HEK293 (cell line): ENCODE results near the gene MCU.
A peak's percentile ranks its signal among the peaks of the same experiment; 100 is the strongest.

Experiments used
- CTCF ChIA-PET: fragments of 350-600 bp; formaldehyde crosslinking; extraction: SDS; loops from one replicate; lab custom pipeline; 2021; ENCODE audit warnings: antibody characterized with exemption; lab: Yijun Ruan, JAX
- POLR2A ChIA-PET: fragments of 300-600 bp; formaldehyde crosslinking; extraction: SDS; loops from one replicate; lab custom pipeline; 2020; ENCODE audit warnings: antibody characterized with exemption, inconsistent platforms; lab: Yijun Ruan, JAX
- H3K27ac ChIP-seq: fragments of 200-500 bp; sonication (Bioruptor generic); 2 replicates; pipeline ENCODE4 v1.5.1; 2014; ENCODE audit warnings: low read depth, low read length, control low read depth, inconsistent platforms; ENCODE audit errors: extremely low read depth
- H3K36me3 ChIP-seq, 2 experiments: fragments of 200-500 bp in 1 of 2; sonication (Bioruptor generic) in 1 of 2; 1 replicate in 1 of 2; 2 replicates in 1 of 2; pipeline ENCODE4 v1.5.1; 2014 to 2017; ENCODE audit warnings: inconsistent platforms in 2 of 2, low read length in 2 of 2; ENCODE audit not compliant: control insufficient read depth in 2 of 2, insufficient read depth in 1 of 2
- H3K4me1 ChIP-seq: fragments of 200-500 bp; sonication (Bioruptor generic); 2 replicates; pipeline ENCODE4 v1.5.1; 2014; ENCODE audit warnings: mild to moderate bottlenecking, low read length, inconsistent platforms; ENCODE audit not compliant: control insufficient read depth, insufficient read depth
- H3K4me3 ChIP-seq: 2 replicates; pipeline ENCODE4 v1.5.1; 2011; ENCODE audit warnings: low read depth, mild to moderate bottlenecking, control low read depth, low read length, moderate library complexity
- H3K9me3 ChIP-seq: fragments of 200-500 bp; sonication (Bioruptor generic); 2 replicates; pipeline ENCODE4 v1.5.1; 2014; ENCODE audit warnings: low read depth, low read length, inconsistent platforms; ENCODE audit not compliant: control insufficient read depth, insufficient read depth
- BCL11A ChIP-seq: fragments of 450-650 bp; formaldehyde crosslinking; IDR thresholded peaks from 2 replicates; pipeline ENCODE4 v1.5.1; 2016; ENCODE audit warnings: low read depth, missing biosample characterization, missing genetic modification characterization
- BCL11B ChIP-seq: fragments of 450-650 bp; formaldehyde crosslinking; IDR thresholded peaks from 2 replicates; pipeline ENCODE4 v1.5.1; 2016; ENCODE audit warnings: low read depth, missing biosample characterization, missing genetic modification characterization
- BCL6B ChIP-seq: fragments of 450-650 bp; formaldehyde crosslinking; IDR thresholded peaks from 2 replicates; pipeline ENCODE4 v1.5.1; 2017; ENCODE audit warnings: missing biosample characterization, missing genetic modification characterization
- PRDM1 ChIP-seq: fragments of 450-650 bp; formaldehyde crosslinking; IDR thresholded peaks from 2 replicates; pipeline ENCODE4; 2016; ENCODE audit warnings: missing biosample characterization, missing genetic modification characterization
- SP3 ChIP-seq: fragments of 450-650 bp; formaldehyde crosslinking; IDR thresholded peaks from 2 replicates; pipeline ENCODE4 v1.5.1; 2016; ENCODE audit warnings: missing biosample characterization, missing genetic modification characterization
- SP7 ChIP-seq: fragments of 450-650 bp; formaldehyde crosslinking; IDR thresholded peaks from 2 replicates; pipeline ENCODE4 v1.5.1; 2016; ENCODE audit warnings: missing biosample characterization, missing genetic modification characterization
- TCF7L2 ChIP-seq: IDR thresholded peaks from 2 replicates; pipeline ENCODE4 v1.6.1; 2011; ENCODE audit warnings: low read depth, mild to moderate bottlenecking, inconsistent platforms, low read length, moderate library complexity, borderline replicate concordance
- ZBTB44 ChIP-seq: fragments of 450-650 bp; IDR thresholded peaks from 2 replicates; pipeline ENCODE4 v1.5.1; 2018; ENCODE audit warnings: missing biosample characterization, mild to moderate bottlenecking, missing genetic modification characterization
- ZBTB48 ChIP-seq: fragments of 450-650 bp; formaldehyde crosslinking; IDR thresholded peaks from 2 replicates; pipeline ENCODE4 v1.5.1; 2016; ENCODE audit warnings: missing biosample characterization, missing genetic modification characterization
- ZBTB7A ChIP-seq: fragments of 450-650 bp; formaldehyde crosslinking; IDR thresholded peaks from 2 replicates; pipeline ENCODE4 v1.5.1; 2016; ENCODE audit warnings: low read depth, missing biosample characterization, missing genetic modification characterization
- ZNF175 ChIP-seq: fragments of 450-650 bp; formaldehyde crosslinking; IDR thresholded peaks from 2 replicates; pipeline ENCODE4 v1.5.1; 2016; ENCODE audit warnings: missing biosample characterization, missing genetic modification characterization
- ZNF19 ChIP-seq: fragments of 450-650 bp; formaldehyde crosslinking; IDR thresholded peaks from 2 replicates; pipeline ENCODE4; 2016; ENCODE audit warnings: missing biosample characterization, missing genetic modification characterization, low read depth
- ZNF354C ChIP-seq: fragments of 450-650 bp; formaldehyde crosslinking; IDR thresholded peaks from 2 replicates; pipeline ENCODE4 v1.5.1; 2016; ENCODE audit warnings: missing biosample characterization, missing genetic modification characterization, low read depth, borderline replicate concordance
- ZNF501 ChIP-seq: fragments of 450-650 bp; formaldehyde crosslinking; IDR thresholded peaks from 2 replicates; pipeline ENCODE4 v1.5.1; 2016; ENCODE audit warnings: missing biosample characterization, missing genetic modification characterization
- ZNF558 ChIP-seq: fragments of 450-650 bp; formaldehyde crosslinking; IDR thresholded peaks from 2 replicates; pipeline ENCODE4 v1.5.1; 2016; ENCODE audit warnings: missing biosample characterization, missing genetic modification characterization
- ZNF596 ChIP-seq: fragments of 450-650 bp; IDR thresholded peaks from 2 replicates; pipeline ENCODE4 v1.5.0; 2018; ENCODE audit warnings: missing biosample characterization, mild to moderate bottlenecking, missing genetic modification characterization, moderate library complexity
- ZNF610 ChIP-seq: fragments of 450-650 bp; formaldehyde crosslinking; IDR thresholded peaks from 2 replicates; pipeline ENCODE4 v1.5.1; 2016; ENCODE audit warnings: missing biosample characterization, missing genetic modification characterization, borderline replicate concordance
- ZNF692 ChIP-seq: fragments of 450-650 bp; formaldehyde crosslinking; IDR thresholded peaks from 2 replicates; pipeline ENCODE4 v1.5.1; 2016; ENCODE audit warnings: missing biosample characterization, missing genetic modification characterization
- ZNF707 ChIP-seq: fragments of 450-650 bp; formaldehyde crosslinking; IDR thresholded peaks from 2 replicates; pipeline ENCODE4 v1.5.1; 2016; ENCODE audit warnings: missing biosample characterization, missing genetic modification characterization
- ZNF792 ChIP-seq: fragments of 450-650 bp; formaldehyde crosslinking; IDR thresholded peaks from 2 replicates; pipeline ENCODE4 v1.5.1; 2016; ENCODE audit warnings: missing biosample characterization, missing genetic modification characterization

MCU gene

GRCh38 chr10:72889391-72889831 lies 197.5 kb downstream of the MCU start (continued):
- TF ChIP-seq ZNF19 (tag by site-specific recombination), result no peak
- 0 out of 2 replicates have a peak, but pooled peaks have one; percentile 37 for TF ChIP-seq ZNF558 (tag by site-specific recombination)
- no peak for TF ChIP-seq ZBTB7A (tag by site-specific recombination)
- TF ChIP-seq BCL11B (tag by site-specific recombination), result no peak

- CTCF ChIA-PET, result interaction anchor here (0.6 kb wide), 1 partner anchor 434 kb away, joined by 3 read pairs; no protein-coding TSS in a partner anchor
- TF ChIP-seq ZNF692 (tag by site-specific recombination) (no peak), ZNF354C (no peak), ZNF792 (tag by site-specific recombination) (no peak), ZNF596 (tag by site-specific recombination) (no peak), PRDM1 (tag by site-specific recombination) (no peak), ZNF175 (tag by site-specific recombination) (no peak), ZBTB48 (tag by site-specific recombination) (no peak), ZNF707 (tag by site-specific recombination) (no peak), SP7 (tag by site-specific recombination) (no peak), TCF7L2 (no peak), ZNF610 (no peak), ZBTB44 (tag by site-specific recombination) (no peak), ZNF501 (no peak), BCL6B (no peak), SP3 (tag by site-specific recombination) (no peak)
- Histone ChIP-seq H3K27ac (no peak overlapping the region), H3K9me3 (no peaks in the 10 kb centered on the region), H3K4me3 (no peak overlapping the region), H3K4me1 (no peaks in the 10 kb centered on the region; the same call in 1 of the 2 replicates), H3K36me3 (peaks cover 0 to 13% of the 10 kb centered on the region in 2 experiments; a peak in 1 of 3 replicates)
- POLR2A ChIA-PET, result no interaction called here
Observed at GRCh38 chr10:72890086-72890485, 198.1 kb downstream of the MCU start.

- Histone ChIP-seq H3K4me1 (no peaks in the 10 kb centered on the region; the same call in 1 of the 2 replicates), H3K9me3 (no peaks in the 10 kb centered on the region), H3K4me3 (no peak within 1 kb of the TSS), H3K27ac (no peak within 1 kb of the TSS), H3K36me3 (no peaks in the 10 kb centered on the region)
- TF ChIP-seq BCL11A (tag by site-specific recombination) (no peak), BCL6B (no peak)
- ChIA-PET POLR2A (no interaction called here), CTCF (interaction anchor here (0.7 to 0.9 kb wide), 2 partner anchors 13 to 18 kb away, joined by 3 read pairs; no protein-coding TSS in a partner anchor)
Observed at GRCh38 chr10:72893136-72893798, 201.3 kb downstream of the MCU start, which contains the start of gene OIT3. Gene OIT3 (plus strand): TSS chr10:72893739. CDS start chr10:72893799, 60 bp downstream.
